Right lobe of liver (tissue), 4 donors: ENCODE results near the gene AK5.

Experiments
- CTCF ChIP-seq, 4 donors: fragments of 200-600 bp in 3 of 4; fragments of 450-650 bp in 1 of 4; IDR thresholded peaks; one replicate each; pipeline versions ENCODE4 v1.5.1 to v1.8.0; 2016 to 2022; ENCODE audit warnings: antibody characterized with exemption in 4 of 4, mild to moderate bottlenecking in 2 of 4
- POLR2A ChIP-seq: fragments of 450-650 bp; IDR thresholded peaks from one replicate; pipeline ENCODE4 v1.6.1; 2017; ENCODE audit warnings: antibody characterized with exemption, mild to moderate bottlenecking
- donor health status: DM: no; HTN: no; CAD: no.
- donor health status: DM: no; HTN: no; CAD: no.
- donor health status: DM: no; HTN: yes; CAD: no.

- TF ChIP-seq CTCF (IDR thresholded peaks at IDR 0.05) (no peak), POLR2A (no peak)
Observed at GRCh38 chr1:77401384-77401783, 119.6 kb downstream of the AK5 start.
